ENCODE measurements around the gene C4BPA. TPM values are rescaled to one million over a fixed set of nuclear protein-coding genes. Genes with fewer than 3 reads are reported as not detected.
A peak's percentile ranks its signal among the peaks of the same experiment; 100 is the strongest.

Gene C4BPA
- total and polyA plus RNA-seq, 9 of the 15 experiments (the other 6 are each of a cell fraction or from before 2014, with no cell fraction given), result 0.04 to 0.22 (median 0.11) TPM; not detected in 3

- no peak overlapping the region for H3K27ac ChIP-seq (ENCODE audit: extremely low read depth, low read depth, low read length)
- intact Hi-C loops (cut with micrococcal nuclease), result no loop called here
- H3K4me2 ChIP-seq (ENCODE audit: insufficient read depth, low read length), result no peak overlapping the region
These were observed 14.2 kb upstream of the C4BPA start for GRCh38 chr1:207089627-207090355.

More at GRCh38 chr1:207089627-207090355, 14.2 kb upstream of the C4BPA start:
- H2AFZ ChIP-seq (ENCODE audit: low read depth, low read length), result peak overlapping the region; percentile 43; the same call in 1 of the 2 replicates
- ChIA-PET POLR2A (no interaction called here), CTCF (ENCODE audit: low intra/inter-chr PET ratio) (no interaction called here)
- no peaks in the 10 kb centered on the region for H3K36me3 ChIP-seq (ENCODE audit: control insufficient read depth, insufficient read depth, low read length)
- peaks cover 0 to 6% of the 10 kb centered on the region in 2 experiments; a peak in 4 of 5 replicates for H3K4me1 ChIP-seq (replicated peaks in 1 of 2; ENCODE audit: control insufficient read depth in 2 of 2, insufficient read depth in 2 of 2, low read length in 2 of 2)
- DNase-seq (ENCODE audit: extremely low read depth in 1 of 4, low spot score in 3 of 4) (no peak), FAIRE-seq (no peak), ATAC-seq (no peak)
- H3K27me3 ChIP-seq (ENCODE audit: control insufficient read depth in 2 of 2, insufficient read depth in 2 of 2, low read length in 2 of 2), result no peaks in the 10 kb centered on the region
- BruUV-seq (replicated peaks), result no TSS peak
- in situ Hi-C loops (cut with MboI), result loop anchor here (5.0 kb wide), 1 partner anchor 318 kb away; no protein-coding TSS in a partner anchor
- no peaks in the 10 kb centered on the region for H3K79me2 ChIP-seq (ENCODE audit: control insufficient read depth, insufficient read depth, low read length)
- H3K9ac ChIP-seq (ENCODE audit: insufficient read depth in 1 of 2, low read depth in 2 of 2, low read length in 2 of 2), result no peak overlapping the region
- TF ChIP-seq SMAD4 (CRISPR knock-in tag; conservative IDR thresholded peaks at IDR 0.05), result no peak
- no peak for TF ChIP-seq ZKSCAN8 (CRISPR knock-in tag; IDR thresholded peaks at IDR 0.05)
- no peak for TF ChIP-seq SOX6 (IDR thresholded peaks at IDR 0.05)
- TF ChIP-seq PCBP1 (IDR thresholded peaks at IDR 0.05; ENCODE audit: low read depth, low read length, poor library complexity, severe bottlenecking), result no peak
- TF ChIP-seq CREM (IDR thresholded peaks at IDR 0.05; ENCODE audit: low read depth), result no peak
- no peak for TF ChIP-seq SMAD3 (CRISPR knock-in tag; conservative IDR thresholded peaks at IDR 0.05)
- no peak for TF ChIP-seq SAFB (IDR thresholded peaks at IDR 0.05; ENCODE audit: borderline replicate concordance, low read depth, low read length)
- no peak for TF ChIP-seq GABPB2 (CRISPR knock-in tag; conservative IDR thresholded peaks at IDR 0.05)
- no peak for TF ChIP-seq ZNF644 (tag; IDR thresholded peaks at IDR 0.05; ENCODE audit: low read depth)
- TF ChIP-seq SLC30A9 (CRISPR knock-in tag; IDR thresholded peaks at IDR 0.05), result no peak
- H4K20me1 ChIP-seq (replicated peaks; ENCODE audit: control insufficient read depth, insufficient read depth, low read length), result no peaks in the 10 kb centered on the region
- no peaks in the 10 kb centered on the region for H3K9me1 ChIP-seq (ENCODE audit: control insufficient read depth, insufficient read depth, low read length)
- 69% methylated on average over 17 of the region's 17 CpGs for WGBS (ENCODE audit: insufficient coverage, low coverage, missing lambda C conversion rate)
- H3K9me3 ChIP-seq (replicated peaks; ENCODE audit: control insufficient read depth, insufficient read depth, low read depth, low read length), result no peaks in the 10 kb centered on the region
- no peak overlapping the region for H3K4me3 ChIP-seq

Data from K562 (cell line).